ENCODE results near the gene SLBP.

SLBP gene

GRCh38 chr4:1653776-1654175 lies 58.3 kb downstream of the SLBP start:
- no peak for DNase-seq (ENCODE audit: low spot score)

DNA sequence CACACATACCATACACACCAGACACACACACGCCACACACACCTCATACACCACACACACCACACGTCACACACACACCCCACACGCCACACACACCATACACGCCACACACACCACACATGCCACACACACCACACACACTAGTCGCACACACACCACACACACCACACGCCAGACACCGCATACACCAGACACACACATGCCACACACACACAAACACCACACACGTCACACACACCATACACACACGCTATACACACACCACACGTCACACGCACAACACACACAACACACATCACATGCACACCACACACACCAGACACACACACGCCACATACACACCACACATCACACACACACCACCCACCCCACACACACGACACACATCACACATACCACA lies 60.0 kb downstream of the SLBP start:
- DNase-seq (ENCODE audit: low spot score) = no peak

DNA sequence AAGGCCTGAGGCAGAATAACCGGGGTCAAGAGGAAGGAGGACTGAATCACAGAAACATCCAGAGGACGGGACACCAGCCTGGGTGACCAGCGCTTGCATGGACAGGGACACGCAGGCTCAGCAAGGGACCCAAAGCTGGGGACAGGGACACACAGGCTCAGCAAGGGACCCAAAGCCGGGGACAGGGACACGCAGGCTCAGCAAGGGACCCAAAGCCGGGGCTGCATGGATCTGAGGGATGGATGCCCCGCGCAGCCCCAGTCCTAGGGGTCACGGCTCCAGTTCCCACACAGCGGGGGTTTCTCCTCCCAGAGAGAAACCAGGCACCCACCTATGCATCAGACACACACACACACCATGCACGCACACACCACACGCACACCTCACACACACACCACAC lies 60.5 kb downstream of the SLBP start:
- no peak for DNase-seq (ENCODE audit: low spot score)

DNA sequence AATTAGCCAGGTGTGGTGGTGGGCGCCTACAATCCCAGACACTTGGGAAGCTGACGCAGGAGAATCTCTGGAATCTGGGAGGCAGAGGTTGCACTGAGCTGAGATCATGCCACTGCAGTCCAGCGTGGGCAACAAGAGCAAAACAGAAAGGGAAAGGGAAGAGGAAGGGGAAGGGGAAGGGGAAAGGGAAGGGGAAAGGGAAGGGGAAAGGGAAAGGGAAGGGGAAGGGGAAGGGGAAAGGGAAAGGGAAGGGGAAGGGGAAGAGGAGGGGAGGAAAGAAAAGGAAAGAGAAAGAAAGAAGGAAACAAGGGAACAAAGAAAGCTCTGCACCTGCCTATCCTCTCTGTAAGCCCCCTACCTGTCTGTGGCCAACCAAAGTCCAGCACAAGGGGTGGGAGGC lies 63.2 kb downstream of the SLBP start:
- no peak for DNase-seq (ENCODE audit: low spot score)

GRCh38 chr4:1647432-1647831 lies 64.7 kb downstream of the SLBP start:
- DNase-seq (ENCODE audit: low spot score) = no peak

- no peak for DNase-seq (ENCODE audit: low spot score)
These were observed 65.4 kb downstream of the SLBP start for GRCh38 chr4:1646690-1647089.

- peak; percentile 90 for DNase-seq (ENCODE audit: low spot score)
These were observed 67.0 kb downstream of the SLBP start for GRCh38 chr4:1644891-1645657.

DNA sequence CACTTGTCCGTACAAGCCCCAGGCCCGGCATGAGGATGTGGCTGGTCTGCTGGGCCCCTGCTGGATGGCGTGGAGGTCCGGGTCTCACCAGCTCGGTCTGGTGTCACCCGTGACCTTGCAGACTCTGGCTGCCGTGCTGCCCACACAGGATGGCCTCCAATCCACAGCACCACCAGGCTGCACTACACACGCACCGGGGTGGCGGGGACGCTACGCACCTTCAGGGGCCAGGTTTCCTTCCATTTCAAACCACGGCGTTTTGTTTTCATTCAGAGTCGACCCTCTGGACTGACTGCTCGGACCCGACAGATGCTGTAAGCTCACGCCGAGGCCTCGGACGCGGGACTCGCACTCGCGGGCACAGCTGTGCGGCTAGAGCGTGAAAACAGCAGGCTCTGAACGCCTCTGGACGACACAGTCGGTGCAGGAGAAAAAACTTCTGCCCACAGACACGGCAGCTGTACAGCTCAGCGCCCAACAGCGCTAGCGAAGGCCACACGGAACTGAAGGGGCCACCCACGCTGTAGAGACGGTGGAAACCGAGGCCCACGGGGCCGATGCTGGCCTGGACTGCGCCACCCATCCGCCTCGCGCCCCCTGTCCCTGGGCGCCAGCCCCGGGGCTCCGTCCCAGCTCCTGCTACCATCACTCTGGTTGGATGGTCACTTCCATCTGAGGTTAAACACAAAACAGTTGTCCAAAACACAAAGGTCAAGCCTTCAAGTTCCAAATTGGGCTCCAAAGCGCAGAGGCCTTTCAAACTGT lies 68.0 kb downstream of the SLBP start:
- no peak for DNase-seq (ENCODE audit: low spot score)

All from putamen (tissue), 1 donor.